BJ (cell line): ENCODE data around the gene MAPKAPK3. TPM values are rescaled to one million over a fixed set of nuclear protein-coding genes. Genes with fewer than 3 reads are reported as not detected.
"Not testable (repeated sequence)": the region's sequence is repeated elsewhere in the genome, so short reads cannot be mapped to it uniquely, and the experiment has no call there.

Source experiments
- CTCF ChIA-PET: fragments of 350-600 bp; formaldehyde crosslinking; extraction: SDS; loops from one replicate; lab custom pipeline; 2021; ENCODE audit warnings: antibody characterized with exemption, inconsistent platforms; lab: Yijun Ruan, JAX
- POLR2A ChIA-PET: fragments of 300-600 bp; sonication (Branson Sonifier 250); formaldehyde crosslinking; extraction: SDS; loops from one replicate; lab custom pipeline; 2021; ENCODE audit warnings: antibody characterized with exemption; lab: Charles Lee
- DNase-seq: peaks from one replicate; pipeline ENCODE4 v3.0.0-alpha.2; 2011; ENCODE audit warnings: low read depth
- H3K27me3 ChIP-seq: 2 replicates; pipeline ENCODE4 v1.6.0; 2011; ENCODE audit warnings: low read length; ENCODE audit not compliant: control insufficient read depth, insufficient read depth
- H3K36me3 ChIP-seq: 2 replicates; pipeline ENCODE4 v1.5.1; 2011; ENCODE audit warnings: low read length; ENCODE audit not compliant: control insufficient read depth, insufficient read depth
- H3K4me3 ChIP-seq: 2 replicates; pipeline ENCODE4 v1.5.1; 2011; ENCODE audit warnings: low read depth, mild to moderate bottlenecking, control low read depth, low read length
- CTCF ChIP-seq: IDR thresholded peaks from 2 replicates; pipeline ENCODE4 v1.5.1; 2011; ENCODE audit warnings: low read depth, mild to moderate bottlenecking, control low read depth, inconsistent platforms, low read length, moderate library complexity; ENCODE audit not compliant: insufficient read depth
- polyA plus RNA-seq: library from polyadenylated mRNA; depleted of rRNA; stranded (reverse); fragments of >200 nt; gene quantifications from 2 replicates; pipeline ENCODE4 v1.2.3, GENCODE V29; 2011

MAPKAPK3 gene
- polyA plus RNA-seq, 1 experiment = 53.5 TPM

- no peak overlapping the region for H3K4me3 ChIP-seq
- no peak for DNase-seq
- ChIA-PET POLR2A (no interaction called here), CTCF (interaction anchor here (1.4 to 1.5 kb wide), 2 partner anchors 9 to 10 kb away, joined by 3 to 4 read pairs; no protein-coding TSS in a partner anchor)
- no peaks in the 10 kb centered on the region for H3K36me3 ChIP-seq
- TF ChIP-seq CTCF = no peak
- H3K27me3 ChIP-seq = no peaks in the 10 kb centered on the region
Measured at GRCh38 chr3:50661321-50661837, 44.4 kb downstream of the MAPKAPK3 start.

GRCh38 chr3:50662408-50662807 lies 45.5 kb downstream of the MAPKAPK3 start:
- TF ChIP-seq CTCF = no peak
- Histone ChIP-seq H3K27me3 (no peaks in the 10 kb centered on the region), H3K36me3 (no peaks in the 10 kb centered on the region), H3K4me3 (no peak overlapping the region)
- ChIA-PET CTCF (interaction anchor here (0.8 to 1.5 kb wide), 2 partner anchors 10 to 46 kb away, joined by 3 read pairs; no protein-coding TSS in a partner anchor), POLR2A (no interaction called here)
- DNase-seq = no peak

GRCh38 chr3:50665081-50665840 lies 48.3 kb downstream of the MAPKAPK3 start:
- TF ChIP-seq CTCF = no peak
- CTCF ChIA-PET = no interaction called here

GRCh38 chr3:50665841-50666115 lies 48.8 kb downstream of the MAPKAPK3 start:
- CTCF ChIA-PET = interaction anchor here (0.7 kb wide), 1 partner anchor 24 kb away, joined by 3 read pairs; no protein-coding TSS in a partner anchor
- H3K36me3 ChIP-seq, POLR2A ChIA-PET, H3K27me3 ChIP-seq, H3K4me3 ChIP-seq, DNase-seq: not testable (repeated sequence)

More at GRCh38 chr3:50665081-50665840, 48.3 kb downstream of the MAPKAPK3 start:
- DNase-seq = no peak
- Histone ChIP-seq H3K36me3 (no peaks in the 10 kb centered on the region), H3K4me3 (no peak overlapping the region), H3K27me3 (no peaks in the 10 kb centered on the region)
- POLR2A ChIA-PET = no interaction called here

- Histone ChIP-seq H3K36me3 (no peaks in the 10 kb centered on the region), H3K4me3 (no peak overlapping the region), H3K27me3 (no peaks in the 10 kb centered on the region)
- DNase-seq = no peak
- POLR2A ChIA-PET = no interaction called here
- CTCF ChIA-PET = interaction anchor here (1.5 to 1.8 kb wide), 2 partner anchors 14 to 51 kb away, joined by 3 to 5 read pairs; no protein-coding TSS in a partner anchor
- no peak for TF ChIP-seq CTCF
Measured at GRCh38 chr3:50666837-50667236, 49.9 kb downstream of the MAPKAPK3 start.
